ENCODE measurements around the gene PARP6.

Gene PARP6

GRCh38 chr15:72195101-72195511 is 77.2 kb downstream of the PARP6 start:
- Histone ChIP-seq H3K9me3 (ENCODE audit: control insufficient read depth, insufficient read depth, low read length) (no peaks in the 10 kb centered on the region), H3K4me1 (ENCODE audit: control insufficient read depth, low read length) (peaks cover 11% of the 10 kb centered on the region), H3K27ac (ENCODE audit: low read depth, low read length) (no peak overlapping the region), H3K36me3 (ENCODE audit: control insufficient read depth, low read length) (peaks cover 23% of the 10 kb centered on the region), H3K79me2 (ENCODE audit: control insufficient read depth, low read length) (no peaks in the 10 kb centered on the region), H4K20me1 (ENCODE audit: control insufficient read depth, insufficient read depth, low read depth, low read length) (no peaks in the 10 kb centered on the region; the same call in 1 of the 2 replicates), H3K9me2 (replicated peaks; ENCODE audit: control insufficient read depth, low read length) (no peaks in the 10 kb centered on the region), H3K4me2 (ENCODE audit: low read length) (peak overlapping the region; percentile 15; the same call in 1 of the 2 replicates), H3K27me3 (ENCODE audit: control insufficient read depth, low read length) (peaks cover 6% of the 10 kb centered on the region), H3K4me3 (ENCODE audit: low read length) (no peak overlapping the region), H3F3A (ENCODE audit: control insufficient read depth, insufficient read depth) (peaks cover 12% of the 10 kb centered on the region)
- TF ChIP-seq EZH2phosphoT487 (IDR thresholded peaks at IDR 0.05; ENCODE audit: borderline replicate concordance, low read length) (no peak), CTCF (IDR thresholded peaks at IDR 0.05; ENCODE audit: low read depth, low read length, poor library complexity, severe bottlenecking) (no peak)

GRCh38 chr15:72193836-72194396 is 78.4 kb downstream of the PARP6 start:
- TF ChIP-seq EZH2phosphoT487 (IDR thresholded peaks at IDR 0.05; ENCODE audit: borderline replicate concordance, low read length) (no peak), CTCF (IDR thresholded peaks at IDR 0.05; ENCODE audit: low read depth, low read length, poor library complexity, severe bottlenecking) (no peak)
- peaks cover 10% of the 10 kb centered on the region for H3K27me3 ChIP-seq (ENCODE audit: control insufficient read depth, low read length)
- H3F3A ChIP-seq (ENCODE audit: control insufficient read depth, insufficient read depth) = peaks cover 3% of the 10 kb centered on the region

GRCh38 chr15:72192416-72192815 is 79.9 kb downstream of the PARP6 start:
- Histone ChIP-seq H3K9me3 (ENCODE audit: control insufficient read depth, insufficient read depth, low read length) (no peaks in the 10 kb centered on the region), H3K27ac (ENCODE audit: low read depth, low read length) (no peak overlapping the region), H3K79me2 (ENCODE audit: control insufficient read depth, low read length) (no peaks in the 10 kb centered on the region), H3K4me2 (ENCODE audit: low read length) (no peak overlapping the region), H4K20me1 (ENCODE audit: control insufficient read depth, insufficient read depth, low read depth, low read length) (no peaks in the 10 kb centered on the region), H3K4me3 (ENCODE audit: low read length) (no peak overlapping the region), H3K36me3 (ENCODE audit: control insufficient read depth, low read length) (no peaks in the 10 kb centered on the region), H3F3A (ENCODE audit: control insufficient read depth, insufficient read depth) (peaks cover 3% of the 10 kb centered on the region; the same call in 1 of the 2 replicates), H3K27me3 (ENCODE audit: control insufficient read depth, low read length) (peaks cover 10% of the 10 kb centered on the region), H3K4me1 (ENCODE audit: control insufficient read depth, low read length) (peaks cover 11% of the 10 kb centered on the region), H3K9me2 (replicated peaks; ENCODE audit: control insufficient read depth, low read length) (no peaks in the 10 kb centered on the region)
- TF ChIP-seq CTCF (IDR thresholded peaks at IDR 0.05; ENCODE audit: low read depth, low read length, poor library complexity, severe bottlenecking) = no peak
- TF ChIP-seq EZH2phosphoT487 (IDR thresholded peaks at IDR 0.05; ENCODE audit: borderline replicate concordance, low read length) = no peak

More at GRCh38 chr15:72193836-72194396, 78.4 kb downstream of the PARP6 start:
- H3K4me1 ChIP-seq (ENCODE audit: control insufficient read depth, low read length) = peaks cover 11% of the 10 kb centered on the region
- no peaks in the 10 kb centered on the region for H3K9me2 ChIP-seq (replicated peaks; ENCODE audit: control insufficient read depth, low read length)
- H4K20me1 ChIP-seq (ENCODE audit: control insufficient read depth, insufficient read depth, low read depth, low read length) = no peaks in the 10 kb centered on the region
- no peak overlapping the region for H3K4me3 ChIP-seq (ENCODE audit: low read length)
- no peak overlapping the region for H3K4me2 ChIP-seq (ENCODE audit: low read length)
- no peaks in the 10 kb centered on the region for H3K79me2 ChIP-seq (ENCODE audit: control insufficient read depth, low read length)
- peaks cover 11% of the 10 kb centered on the region for H3K36me3 ChIP-seq (ENCODE audit: control insufficient read depth, low read length)
- H3K27ac ChIP-seq (ENCODE audit: low read depth, low read length) = no peak overlapping the region
- no peaks in the 10 kb centered on the region for H3K9me3 ChIP-seq (ENCODE audit: control insufficient read depth, insufficient read depth, low read length)
